Karpas-422 (cell line): ENCODE data around the gene SEMA6B. TPM values are rescaled to one million over a fixed set of nuclear protein-coding genes. Genes with fewer than 3 reads are reported as not detected.

Experiments
- DNase-seq: peaks from one replicate; pipeline ENCODE4 v3.0.0-alpha.2; 2015
- H2AFZ ChIP-seq: fragments of 200-600 bp; sonication (generic); 2 replicates; pipeline ENCODE4 v1.6.1; 2014; ENCODE audit warnings: antibody characterized with exemption, low read length, mixed read lengths
- H3K27ac ChIP-seq: fragments of 200-600 bp; sonication (generic); 2 replicates; pipeline ENCODE4 v1.5.1; 2014; ENCODE audit warnings: mild to moderate bottlenecking, low read length, moderate library complexity
- H3K27me3 ChIP-seq: fragments of 200-600 bp; sonication (generic); 2 replicates; pipeline ENCODE4 v1.6.1; 2014; ENCODE audit warnings: low read length, mixed read lengths
- H3K36me3 ChIP-seq: fragments of 200-600 bp; sonication (generic); 2 replicates; pipeline ENCODE4 v1.6.1; 2014; ENCODE audit warnings: low read length, mixed read lengths; ENCODE audit not compliant: insufficient read depth
- H3K4me1 ChIP-seq: fragments of 200-600 bp; sonication (generic); 2 replicates; pipeline ENCODE4 v1.6.1; 2014; ENCODE audit warnings: mild to moderate bottlenecking, low read length, mixed read lengths
- H3K4me2 ChIP-seq: fragments of 200-600 bp; sonication (generic); 2 replicates; pipeline ENCODE4 v1.6.1; 2014; ENCODE audit warnings: low read length, low read depth, mild to moderate bottlenecking; ENCODE audit not compliant: poor library complexity, severe bottlenecking
- H3K4me3 ChIP-seq: fragments of 200-600 bp; sonication (generic); 2 replicates; pipeline ENCODE4 v1.5.1; 2014; ENCODE audit warnings: mild to moderate bottlenecking, antibody characterized with exemption, low read length, mixed read lengths
- H3K79me2 ChIP-seq: fragments of 200-600 bp; sonication (generic); 2 replicates; pipeline ENCODE4 v1.6.1; 2014; ENCODE audit warnings: mild to moderate bottlenecking, low read length, mixed read lengths
- H3K9ac ChIP-seq: fragments of 200-600 bp; sonication (generic); 2 replicates; pipeline ENCODE4 v1.6.0; 2014; ENCODE audit warnings: low read length
- H3K9me2 ChIP-seq: fragments of 200-600 bp; sonication (generic), shearing (Covaris generic); replicated peaks from 2 replicates; pipeline ENCODE4 v1.6.0; 2014; ENCODE audit warnings: mild to moderate bottlenecking, low read length, moderate library complexity; ENCODE audit not compliant: insufficient read depth
- H3K9me3 ChIP-seq: fragments of 300-700, 200-600 bp; sonication (generic); 2 replicates; pipeline ENCODE4 v1.6.1; 2014; ENCODE audit warnings: low read length, mixed read lengths
- H4K20me1 ChIP-seq: fragments of 200-600 bp; sonication (generic); 2 replicates; pipeline ENCODE4 v1.6.1; 2014; ENCODE audit warnings: mild to moderate bottlenecking, antibody characterized with exemption, low read length, low read depth; ENCODE audit not compliant: insufficient read depth
- total RNA-seq: library from RNA; depleted of rRNA; stranded (reverse); fragments of >200 nt; shearing (Covaris generic); gene quantifications from 2 replicates; pipeline ENCODE4 v1.2.3, GENCODE V29; 2014; ENCODE audit warnings: low replicate concordance

The SEMA6B gene
- total RNA-seq, 1 experiment from 2014 or later = not detected

DNA sequence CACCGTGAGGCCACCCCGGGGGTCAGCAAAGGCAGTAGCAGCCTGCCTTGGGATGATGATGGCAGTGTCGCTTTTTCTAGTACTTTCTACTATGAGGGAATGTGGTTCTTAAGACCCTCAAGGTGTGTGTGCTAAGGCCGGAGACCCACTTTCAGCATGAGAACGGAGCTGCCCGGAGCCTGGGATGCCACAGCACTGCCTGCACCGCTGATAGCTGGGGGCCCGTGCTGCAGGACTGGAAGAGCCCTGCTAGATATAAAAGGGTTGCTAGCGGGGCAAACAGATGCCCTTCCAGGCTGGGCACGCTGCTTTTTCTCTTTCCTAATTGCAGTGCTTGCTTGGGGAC lies 55.7 kb downstream of the SEMA6B start:
- Histone ChIP-seq H4K20me1 (no peaks in the 10 kb centered on the region), H3K4me2 (no peak overlapping the region), H3K9me3 (no peaks in the 10 kb centered on the region), H3K79me2 (no peaks in the 10 kb centered on the region), H2AFZ (no peak overlapping the region), H3K4me1 (no peaks in the 10 kb centered on the region), H3K9me2 (no peaks in the 10 kb centered on the region), H3K4me3 (no peak overlapping the region), H3K27me3 (no peaks in the 10 kb centered on the region), H3K27ac (no peak overlapping the region), H3K9ac (no peak overlapping the region), H3K36me3 (no peaks in the 10 kb centered on the region)
- DNase-seq = no peak

DNA sequence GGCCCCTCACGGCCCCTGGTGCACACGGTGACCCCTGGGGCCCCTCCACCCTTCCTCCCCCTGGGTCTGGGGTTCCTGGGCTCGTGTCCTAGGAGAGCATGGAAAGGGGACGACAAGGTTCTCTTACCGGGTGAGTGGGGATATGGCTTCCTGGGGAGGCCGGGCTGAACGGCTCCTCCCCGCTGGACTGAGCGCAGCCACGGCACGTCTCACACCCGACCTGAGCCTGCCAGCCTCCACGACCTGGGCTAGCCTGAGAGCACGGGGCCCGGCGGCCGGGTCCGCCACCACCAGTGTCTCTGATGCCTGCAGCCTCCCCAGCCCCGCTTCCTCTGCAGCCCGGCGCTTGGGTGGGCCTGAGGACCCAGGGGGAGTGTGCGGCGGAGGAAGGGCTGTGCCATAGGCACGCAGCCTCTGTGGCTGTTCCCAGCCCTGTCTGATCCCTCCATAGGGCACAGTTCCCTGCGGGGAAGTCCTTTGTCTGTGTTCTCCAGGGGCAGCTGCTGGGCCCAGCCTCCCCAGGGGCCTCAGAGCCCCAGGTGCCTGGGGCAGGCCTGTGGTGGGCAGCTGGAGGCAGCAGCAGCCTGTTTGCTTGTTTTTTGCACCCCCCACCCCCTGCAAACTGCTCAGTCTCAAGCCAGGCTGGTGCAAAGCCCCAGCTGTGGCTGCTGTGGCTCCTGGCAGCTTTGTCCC lies 56.2 kb downstream of the SEMA6B start:
- no peaks in the 10 kb centered on the region for H3K27me3 ChIP-seq
- no peak overlapping the region for H3K9ac ChIP-seq
- H4K20me1 ChIP-seq = no peaks in the 10 kb centered on the region
- H3K9me3 ChIP-seq = no peaks in the 10 kb centered on the region
- H3K36me3 ChIP-seq = no peaks in the 10 kb centered on the region
- DNase-seq = no peak
- no peaks in the 10 kb centered on the region for H3K4me1 ChIP-seq
- no peaks in the 10 kb centered on the region for H3K9me2 ChIP-seq
- H2AFZ ChIP-seq = no peak overlapping the region
- no peak overlapping the region for H3K27ac ChIP-seq
- no peak overlapping the region for H3K4me2 ChIP-seq
- no peak overlapping the region for H3K4me3 ChIP-seq
- no peaks in the 10 kb centered on the region for H3K79me2 ChIP-seq

DNA sequence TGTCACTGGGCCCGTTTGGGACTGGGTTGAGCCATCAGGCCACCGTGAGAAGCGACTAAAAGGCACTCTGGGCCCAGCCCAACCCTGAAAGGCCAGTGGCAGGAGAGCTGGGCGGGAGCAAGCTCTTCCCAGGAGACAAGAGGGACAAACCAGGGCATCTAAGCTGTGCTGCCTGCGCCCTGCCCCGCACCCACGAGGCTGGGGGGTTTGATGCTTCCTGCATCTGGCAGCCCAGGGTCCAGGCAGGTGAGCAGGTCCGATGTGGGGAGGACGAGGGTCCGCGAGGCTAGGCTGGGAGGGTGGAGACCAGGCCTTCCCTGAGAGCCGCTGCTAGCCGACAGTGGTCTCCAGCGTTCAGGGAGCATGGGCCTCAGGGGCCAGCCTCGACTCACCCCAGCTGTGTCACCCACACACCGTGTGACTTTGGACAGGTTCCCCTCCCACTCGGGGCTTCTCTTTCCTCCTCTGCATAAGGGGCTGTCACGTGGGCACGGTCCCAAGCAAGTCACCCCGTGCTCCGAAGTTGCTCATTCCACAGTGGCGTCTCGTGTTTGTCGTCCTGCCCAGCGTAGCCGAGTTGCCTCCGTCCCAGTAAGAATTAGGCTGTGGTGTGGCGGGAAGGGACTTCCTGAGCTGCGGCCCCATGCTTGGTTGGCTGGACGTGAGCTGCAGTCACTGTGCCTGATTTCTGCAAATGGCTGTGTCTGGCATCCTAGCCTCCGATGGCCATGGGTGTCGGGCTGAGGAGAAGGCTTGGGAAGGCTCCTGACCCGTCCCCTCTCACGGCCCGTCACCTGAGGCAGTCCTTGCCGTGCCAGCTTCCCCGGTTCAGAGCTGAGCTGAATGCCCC lies 57.0 kb downstream of the SEMA6B start:
- no peak for DNase-seq
- H3K9me3 ChIP-seq = no peaks in the 10 kb centered on the region
- H3K4me1 ChIP-seq = no peaks in the 10 kb centered on the region
- no peak overlapping the region for H3K9ac ChIP-seq
- H3K36me3 ChIP-seq = no peaks in the 10 kb centered on the region
- H3K4me2 ChIP-seq = no peak overlapping the region
- no peaks in the 10 kb centered on the region for H3K9me2 ChIP-seq
- no peak overlapping the region for H2AFZ ChIP-seq
- no peak overlapping the region for H3K27ac ChIP-seq
- no peaks in the 10 kb centered on the region for H3K27me3 ChIP-seq
- no peak overlapping the region for H3K4me3 ChIP-seq
- H3K79me2 ChIP-seq = no peaks in the 10 kb centered on the region
- no peaks in the 10 kb centered on the region for H4K20me1 ChIP-seq

DNA sequence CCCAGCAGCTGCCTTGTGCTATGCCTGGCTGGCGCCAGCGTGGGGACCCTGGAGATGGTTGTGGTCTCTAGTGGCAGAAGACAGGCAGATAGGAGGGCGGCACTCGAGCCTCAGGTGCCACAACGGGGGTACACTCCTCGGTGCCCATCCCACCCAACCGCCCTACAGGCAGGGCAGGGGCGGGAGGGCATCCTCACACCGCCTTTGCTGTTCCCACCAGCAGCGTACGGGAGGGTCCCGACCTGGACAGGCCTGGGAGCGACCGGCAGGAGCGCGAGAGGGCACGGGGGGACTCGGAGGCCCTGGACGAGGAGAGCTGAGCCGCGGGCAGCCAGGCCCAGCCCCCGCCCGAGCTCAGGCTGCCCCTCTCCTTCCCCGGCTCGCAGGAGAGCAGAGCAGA lies 57.8 kb downstream of the SEMA6B start:
- no peaks in the 10 kb centered on the region for H3K36me3 ChIP-seq

DNA sequence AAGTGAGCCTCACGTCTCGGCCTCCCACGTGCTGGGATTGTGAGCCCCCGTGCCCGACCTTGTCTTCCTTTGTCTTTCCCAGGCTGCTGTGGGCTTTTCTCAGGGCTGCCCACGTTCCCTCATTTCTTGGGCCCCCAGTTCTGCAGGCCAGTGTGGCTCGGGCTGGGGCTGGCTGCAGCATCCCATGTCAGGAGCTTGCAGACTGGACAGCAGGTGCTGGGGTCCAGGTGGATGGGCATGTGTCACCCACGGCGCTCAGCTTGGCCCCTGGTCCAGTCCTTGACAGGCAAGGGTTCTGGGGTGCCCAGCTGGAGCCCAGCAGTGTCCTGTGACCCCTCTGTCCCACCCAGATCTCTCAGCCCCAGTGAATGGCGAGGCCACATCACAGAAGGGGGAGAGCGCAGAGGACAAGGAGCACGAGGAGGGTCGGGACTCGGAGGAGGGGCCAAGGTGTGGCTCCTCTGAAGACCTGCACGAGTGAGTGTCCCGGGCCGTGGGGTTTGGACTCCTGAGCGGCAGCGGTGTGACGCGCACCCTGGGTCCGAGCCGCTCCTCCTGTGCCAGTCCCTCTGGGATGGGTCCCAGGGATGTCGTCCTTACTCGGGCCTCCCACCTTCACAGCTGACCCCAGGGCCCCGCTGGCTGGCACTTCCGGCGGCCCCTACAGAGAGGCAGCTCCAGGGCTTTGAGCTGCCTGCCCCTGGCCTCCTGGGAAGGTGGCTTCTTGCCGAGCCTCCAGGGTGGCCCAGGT lies 58.5 kb downstream of the SEMA6B start:
- Histone ChIP-seq H2AFZ (no peak overlapping the region), H3K4me3 (no peak overlapping the region), H3K27me3 (no peaks in the 10 kb centered on the region), H3K4me2 (no peak overlapping the region), H3K27ac (no peak overlapping the region), H3K9me2 (no peaks in the 10 kb centered on the region), H4K20me1 (no peaks in the 10 kb centered on the region), H3K79me2 (no peaks in the 10 kb centered on the region), H3K9ac (no peak overlapping the region), H3K36me3 (no peaks in the 10 kb centered on the region), H3K4me1 (no peaks in the 10 kb centered on the region), H3K9me3 (no peaks in the 10 kb centered on the region)
- DNase-seq = no peak

More for the DNA sequence above, 57.8 kb downstream of the SEMA6B start:
- H3K9ac ChIP-seq = no peak overlapping the region
- no peak overlapping the region for H3K27ac ChIP-seq
- H4K20me1 ChIP-seq = no peaks in the 10 kb centered on the region
- H3K4me2 ChIP-seq = no peak overlapping the region
- no peak for DNase-seq
- H3K4me3 ChIP-seq = no peak overlapping the region
- no peak overlapping the region for H2AFZ ChIP-seq
- no peaks in the 10 kb centered on the region for H3K79me2 ChIP-seq
- no peaks in the 10 kb centered on the region for H3K4me1 ChIP-seq
- H3K9me2 ChIP-seq = no peaks in the 10 kb centered on the region
- no peaks in the 10 kb centered on the region for H3K27me3 ChIP-seq
- no peaks in the 10 kb centered on the region for H3K9me3 ChIP-seq

DNA sequence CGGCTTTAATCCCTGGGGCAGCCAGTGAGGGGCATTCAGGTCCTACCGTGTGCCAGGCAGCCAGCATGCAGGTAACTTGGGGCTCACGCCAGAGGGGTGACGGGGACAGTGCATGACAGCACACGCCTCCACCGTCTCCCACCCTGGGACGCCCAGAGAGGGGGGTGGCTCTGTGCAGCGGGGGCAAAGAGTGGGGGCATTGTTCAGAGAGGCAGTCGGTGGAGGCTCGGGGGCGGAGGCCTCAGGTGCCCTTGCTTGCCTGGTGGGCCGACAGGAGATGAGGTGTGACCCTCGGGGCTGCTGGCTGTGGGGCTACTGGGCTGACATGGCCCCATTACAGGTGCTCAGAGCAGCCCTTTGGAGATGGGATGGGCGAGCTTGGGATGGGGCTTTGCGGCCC lies 59.6 kb downstream of the SEMA6B start:
- H3K4me3 ChIP-seq = no peak overlapping the region
- no peaks in the 10 kb centered on the region for H3K4me1 ChIP-seq
- no peaks in the 10 kb centered on the region for H3K27me3 ChIP-seq
- H2AFZ ChIP-seq = no peak overlapping the region
- H3K9me2 ChIP-seq = no peaks in the 10 kb centered on the region
- no peak overlapping the region for H3K9ac ChIP-seq
- no peaks in the 10 kb centered on the region for H3K36me3 ChIP-seq
- no peak overlapping the region for H3K27ac ChIP-seq
- H3K79me2 ChIP-seq = no peaks in the 10 kb centered on the region
- H4K20me1 ChIP-seq = no peaks in the 10 kb centered on the region
- H3K4me2 ChIP-seq = no peak overlapping the region
- DNase-seq = no peak
- H3K9me3 ChIP-seq = no peaks in the 10 kb centered on the region

DNA sequence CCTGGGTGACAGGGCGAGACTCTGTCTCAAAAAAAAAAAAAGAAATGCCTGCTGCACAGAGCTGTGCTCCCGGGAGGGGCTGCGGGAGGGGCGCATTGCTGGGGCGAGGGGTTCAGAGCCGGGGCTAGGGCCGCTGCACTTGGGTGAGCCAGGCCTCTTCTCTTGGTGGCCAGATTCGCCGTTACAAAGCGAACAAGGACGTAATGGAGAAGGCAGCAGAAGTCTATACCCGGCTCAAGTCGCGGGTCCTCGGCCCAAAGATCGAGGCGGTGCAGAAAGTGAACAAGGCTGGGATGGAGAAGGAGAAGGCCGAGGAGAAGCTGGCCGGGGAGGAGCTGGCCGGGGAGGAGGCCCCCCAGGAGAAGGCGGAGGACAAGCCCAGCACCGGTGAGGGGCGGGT lies 60.2 kb downstream of the SEMA6B start:
- Histone ChIP-seq H3K36me3 (no peaks in the 10 kb centered on the region), H3K9me3 (no peaks in the 10 kb centered on the region), H3K9ac (no peak overlapping the region), H2AFZ (no peak overlapping the region), H3K4me1 (no peaks in the 10 kb centered on the region), H3K27ac (no peak overlapping the region), H3K9me2 (no peaks in the 10 kb centered on the region), H3K4me3 (no peak overlapping the region), H4K20me1 (no peaks in the 10 kb centered on the region), H3K27me3 (no peaks in the 10 kb centered on the region), H3K4me2 (no peak overlapping the region), H3K79me2 (no peaks in the 10 kb centered on the region)
- DNase-seq = no peak

DNA sequence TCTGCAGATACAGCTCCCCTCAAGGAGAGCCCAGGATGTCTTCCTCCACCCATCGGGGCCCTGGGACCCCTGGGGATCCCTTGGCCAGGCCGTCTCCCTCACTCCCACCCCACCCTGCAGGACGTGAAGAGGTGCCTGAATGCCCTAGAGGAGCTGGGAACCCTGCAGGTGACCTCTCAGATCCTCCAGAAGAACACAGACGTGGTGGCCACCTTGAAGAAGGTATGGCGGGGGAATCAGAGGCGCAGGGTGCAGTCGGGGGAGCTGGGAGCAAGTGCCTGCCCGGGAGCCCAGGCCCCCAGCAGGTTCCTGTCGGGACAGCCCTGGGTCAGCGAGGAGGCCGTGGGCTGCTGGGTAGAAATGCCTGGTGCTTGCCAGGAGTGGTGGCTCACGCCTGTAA lies 60.8 kb downstream of the SEMA6B start:
- Histone ChIP-seq H3K79me2 (no peaks in the 10 kb centered on the region), H3K9me3 (no peaks in the 10 kb centered on the region), H3K36me3 (no peaks in the 10 kb centered on the region), H4K20me1 (no peaks in the 10 kb centered on the region), H3K27ac (no peak overlapping the region), H2AFZ (no peak overlapping the region), H3K4me1 (no peaks in the 10 kb centered on the region), H3K4me3 (no peak overlapping the region), H3K27me3 (no peaks in the 10 kb centered on the region), H3K4me2 (no peak overlapping the region), H3K9me2 (no peaks in the 10 kb centered on the region), H3K9ac (no peak overlapping the region)
- DNase-seq = no peak
